Activated CD4-positive, alpha-beta T cell treated with anti-CD3 and anti-CD28 coated beads, Interleukin-2, amount 10 ng/mL, durations not matched to agents 24 days and 14 days (primary cell): ENCODE data around the gene PARVG. TPM values are rescaled to one million over a fixed set of nuclear protein-coding genes. Genes with fewer than 3 reads are reported as not detected.

ENCODE experiments used
- DNase-seq: peaks from one replicate; pipeline ENCODE4 v3.0.0; 2022
- H3K27ac Mint-ChIP-seq: one replicate; pipeline ENCODE4 v1.8.0; 2022; ENCODE audit warnings: mild to moderate bottlenecking, mixed read lengths
- H3K27me3 Mint-ChIP-seq: one replicate; pipeline ENCODE4 v1.8.0; 2022; ENCODE audit warnings: mixed read lengths
- H3K36me3 Mint-ChIP-seq: one replicate; pipeline ENCODE4 v1.8.0; 2022; ENCODE audit warnings: low read depth, mild to moderate bottlenecking, mixed read lengths
- H3K4me1 Mint-ChIP-seq: one replicate; pipeline ENCODE4 v1.8.0; 2021; ENCODE audit warnings: mixed read lengths
- H3K4me3 Mint-ChIP-seq: one replicate; pipeline ENCODE4 v1.8.0; 2022; ENCODE audit warnings: mild to moderate bottlenecking, moderate library complexity, mixed read lengths
- H3K9me3 Mint-ChIP-seq: one replicate; pipeline ENCODE4 v1.8.0; 2021; ENCODE audit warnings: mixed read lengths
- intact Hi-C: fragments of 100-400 bp; cut with micrococcal nuclease; formaldehyde crosslinking; loops from one replicate; pipeline ENCODE4 v1.15.1; 2023
- total RNA-seq: library from RNA; stranded (reverse); gene quantifications from 2 replicates; pipeline ENCODE4 v1.2.3, GENCODE V29; 2022

Gene PARVG
- total RNA-seq, 1 donor from 2014 or later = 52.2 TPM

GRCh38 chr22:44160421-44160820 lies 20.3 kb upstream of the PARVG start:
- intact Hi-C loops = no loop called here
- Mint-ChIP-seq H3K27ac (no peak overlapping the region), H3K27me3 (no peaks in the 10 kb centered on the region)

GRCh38 chr22:44161673-44162072 lies 19.1 kb upstream of the PARVG start:
- intact Hi-C loops = no loop called here
- Mint-ChIP-seq H3K27me3 (no peaks in the 10 kb centered on the region), H3K4me3 (no peak overlapping the region), H3K4me1 (no peaks in the 10 kb centered on the region), H3K27ac (no peak overlapping the region), H3K36me3 (peaks cover 18% of the 10 kb centered on the region), H3K9me3 (no peaks in the 10 kb centered on the region)
- DNase-seq = no peak

More at GRCh38 chr22:44160421-44160820, 20.3 kb upstream of the PARVG start:
- H3K4me3 Mint-ChIP-seq = no peak overlapping the region
- peaks cover 21% of the 10 kb centered on the region for H3K36me3 Mint-ChIP-seq
- no peaks in the 10 kb centered on the region for H3K4me1 Mint-ChIP-seq
- no peak for DNase-seq
- no peaks in the 10 kb centered on the region for H3K9me3 Mint-ChIP-seq

GRCh38 chr22:44162960-44163359 lies 17.8 kb upstream of the PARVG start:
- intact Hi-C loops = no loop called here
- H3K27ac Mint-ChIP-seq = no peak overlapping the region
- H3K27me3 Mint-ChIP-seq = no peaks in the 10 kb centered on the region
- H3K4me1 Mint-ChIP-seq = no peaks in the 10 kb centered on the region
- peaks cover 14% of the 10 kb centered on the region for H3K36me3 Mint-ChIP-seq
- DNase-seq = no peak
- no peaks in the 10 kb centered on the region for H3K9me3 Mint-ChIP-seq
- H3K4me3 Mint-ChIP-seq = no peak overlapping the region

GRCh38 chr22:44163536-44163935 lies 17.2 kb upstream of the PARVG start:
- DNase-seq = no peak
- intact Hi-C loops = no loop called here
- H3K36me3 Mint-ChIP-seq = peaks cover 10% of the 10 kb centered on the region
- H3K4me3 Mint-ChIP-seq = no peak overlapping the region
- no peak overlapping the region for H3K27ac Mint-ChIP-seq
- no peaks in the 10 kb centered on the region for H3K9me3 Mint-ChIP-seq
- no peaks in the 10 kb centered on the region for H3K27me3 Mint-ChIP-seq
- no peaks in the 10 kb centered on the region for H3K4me1 Mint-ChIP-seq

GRCh38 chr22:44164031-44164430 lies 16.7 kb upstream of the PARVG start:
- H3K4me3 Mint-ChIP-seq = no peak overlapping the region
- H3K4me1 Mint-ChIP-seq = no peaks in the 10 kb centered on the region
- DNase-seq = no peak
- H3K27ac Mint-ChIP-seq = no peak overlapping the region
- peaks cover 5% of the 10 kb centered on the region for H3K36me3 Mint-ChIP-seq
- intact Hi-C loops = no loop called here
- no peaks in the 10 kb centered on the region for H3K9me3 Mint-ChIP-seq
- no peaks in the 10 kb centered on the region for H3K27me3 Mint-ChIP-seq

GRCh38 chr22:44165286-44165874 lies 15.3 kb upstream of the PARVG start:
- Mint-ChIP-seq H3K4me3 (no peak overlapping the region), H3K27ac (no peak overlapping the region), H3K4me1 (no peaks in the 10 kb centered on the region), H3K36me3 (peaks cover 2% of the 10 kb centered on the region), H3K27me3 (no peaks in the 10 kb centered on the region), H3K9me3 (no peaks in the 10 kb centered on the region)
- DNase-seq = no peak
- intact Hi-C loops = no loop called here

- no peak overlapping the region for H3K27ac Mint-ChIP-seq
- intact Hi-C loops = no loop called here
- no peaks in the 10 kb centered on the region for H3K36me3 Mint-ChIP-seq
- no peaks in the 10 kb centered on the region for H3K9me3 Mint-ChIP-seq
- no peak for DNase-seq
- H3K4me1 Mint-ChIP-seq = no peaks in the 10 kb centered on the region
- H3K4me3 Mint-ChIP-seq = no peak overlapping the region
- H3K27me3 Mint-ChIP-seq = no peaks in the 10 kb centered on the region
Observed at GRCh38 chr22:44166498-44167276, 14.0 kb upstream of the PARVG start.

- Mint-ChIP-seq H3K36me3 (no peaks in the 10 kb centered on the region), H3K9me3 (no peaks in the 10 kb centered on the region), H3K27me3 (no peaks in the 10 kb centered on the region), H3K4me1 (no peaks in the 10 kb centered on the region), H3K27ac (no peak overlapping the region), H3K4me3 (no peak overlapping the region)
- intact Hi-C loops = no loop called here
- no peak for DNase-seq
Observed at GRCh38 chr22:44167501-44167900, 13.2 kb upstream of the PARVG start.

- Mint-ChIP-seq H3K27ac (no peak overlapping the region), H3K4me3 (no peak overlapping the region)
Observed at GRCh38 chr22:44168206-44168605, 12.5 kb upstream of the PARVG start.

GRCh38 chr22:44170470-44170869 lies 10.3 kb upstream of the PARVG start:
- no peaks in the 10 kb centered on the region for H3K9me3 Mint-ChIP-seq
- intact Hi-C loops = no loop called here
- DNase-seq = no peak
- no peaks in the 10 kb centered on the region for H3K27me3 Mint-ChIP-seq
- no peak overlapping the region for H3K4me3 Mint-ChIP-seq
- H3K36me3 Mint-ChIP-seq = no peaks in the 10 kb centered on the region
- H3K27ac Mint-ChIP-seq = no peak overlapping the region
- H3K4me1 Mint-ChIP-seq = no peaks in the 10 kb centered on the region

More at GRCh38 chr22:44168206-44168605, 12.5 kb upstream of the PARVG start:
- intact Hi-C loops = no loop called here
- DNase-seq = no peak
- no peaks in the 10 kb centered on the region for H3K9me3 Mint-ChIP-seq
- no peaks in the 10 kb centered on the region for H3K27me3 Mint-ChIP-seq
- H3K36me3 Mint-ChIP-seq = no peaks in the 10 kb centered on the region
- H3K4me1 Mint-ChIP-seq = no peaks in the 10 kb centered on the region

- Mint-ChIP-seq H3K36me3 (no peaks in the 10 kb centered on the region), H3K27me3 (no peaks in the 10 kb centered on the region), H3K27ac (no peak overlapping the region), H3K9me3 (no peaks in the 10 kb centered on the region), H3K4me1 (peaks cover under 1% of the 10 kb centered on the region), H3K4me3 (no peak overlapping the region)
- intact Hi-C loops = no loop called here
- DNase-seq = no peak
Observed at GRCh38 chr22:44171561-44171960, 9.2 kb upstream of the PARVG start.

- DNase-seq = no peak
- H3K9me3 Mint-ChIP-seq = no peaks in the 10 kb centered on the region
- H3K36me3 Mint-ChIP-seq = no peaks in the 10 kb centered on the region
- H3K27me3 Mint-ChIP-seq = no peaks in the 10 kb centered on the region
- H3K4me3 Mint-ChIP-seq = no peak overlapping the region
- no peak overlapping the region for H3K27ac Mint-ChIP-seq
- H3K4me1 Mint-ChIP-seq = peaks cover 1% of the 10 kb centered on the region
- intact Hi-C loops = no loop called here
Observed at GRCh38 chr22:44172370-44173108, 8.2 kb upstream of the PARVG start.

- Mint-ChIP-seq H3K27me3 (no peaks in the 10 kb centered on the region), H3K27ac (no peak overlapping the region), H3K36me3 (no peaks in the 10 kb centered on the region), H3K4me3 (no peak overlapping the region), H3K4me1 (peaks cover 1% of the 10 kb centered on the region), H3K9me3 (no peaks in the 10 kb centered on the region)
- intact Hi-C loops = no loop called here
- no peak for DNase-seq
Observed at GRCh38 chr22:44173154-44173553, 7.6 kb upstream of the PARVG start.

- Mint-ChIP-seq H3K27ac (no peak overlapping the region), H3K9me3 (no peaks in the 10 kb centered on the region), H3K4me1 (peaks cover 7% of the 10 kb centered on the region), H3K27me3 (peaks cover 7% of the 10 kb centered on the region), H3K36me3 (no peaks in the 10 kb centered on the region), H3K4me3 (no peak overlapping the region)
- no peak for DNase-seq
- intact Hi-C loops = no loop called here
Observed at GRCh38 chr22:44175676-44176075, 5.0 kb upstream of the PARVG start.
